ENCODE results near the gene LMNTD2. TPM values are rescaled to one million over a fixed set of nuclear protein-coding genes. Genes with fewer than 3 reads are reported as not detected.
A peak's percentile ranks its signal among the peaks of the same experiment; 100 is the strongest.

LMNTD2 gene
- total RNA-seq, 1 experiment from 2014 or later, result 1.4 TPM

GRCh38 chr11:535210-535518 lies 25.4 kb downstream of the LMNTD2 start:
- Histone ChIP-seq H3K4me3 (ENCODE audit: low read length) (peak overlapping the region; percentile 89), H3K36me3 (ENCODE audit: low read depth, low read length) (no peaks in the 10 kb centered on the region), H3K4me2 (ENCODE audit: low read length) (peak overlapping the region; percentile 92; the same call in 1 of the 2 replicates), H3F3A (ENCODE audit: low read length, unreplicated experiment) (no peaks in the 10 kb centered on the region), H3K27ac (ENCODE audit: low read length) (no peak overlapping the region), H3K79me2 (ENCODE audit: low read length) (peaks cover 16% of the 10 kb centered on the region), H3K4me1 (ENCODE audit: insufficient read depth, low read length) (peaks cover 17% of the 10 kb centered on the region), H4K20me1 (ENCODE audit: low read length) (peaks cover 4% of the 10 kb centered on the region; the same call in 1 of the 2 replicates), H3K9ac (ENCODE audit: low read length) (peak overlapping the region; percentile 80; the same call in 1 of the 2 replicates), H3K9me3 (ENCODE audit: low read length) (no peaks in the 10 kb centered on the region), H3K9me2 (replicated peaks; ENCODE audit: low read length) (no peaks in the 10 kb centered on the region), H3K27me3 (ENCODE audit: low read length) (no peaks in the 10 kb centered on the region), H2AFZ (ENCODE audit: low read length) (no peak overlapping the region)
- intact Hi-C loops (cut with micrococcal nuclease), result no loop called here
- ATAC-seq (peak; percentile 4), DNase-seq (no peak)
- POLR2A ChIA-PET (ENCODE audit: unreplicated experiment), result no interaction called here
- TF ChIP-seq EZH2phosphoT487 (IDR thresholded peaks at IDR 0.05; ENCODE audit: borderline replicate concordance, low read length), result no peak
- no peak for TF ChIP-seq CTCF (conservative IDR thresholded peaks at IDR 0.05; ENCODE audit: low read depth, low read length)
- TF ChIP-seq EZH2 (IDR thresholded peaks at IDR 0.05; ENCODE audit: low read length, unreplicated experiment), result no peak
- CTCF ChIA-PET, result no interaction called here
- no TSS peak for BruUV-seq (replicated peaks)

- H3K9ac ChIP-seq (ENCODE audit: low read length), result peak overlapping the region; percentile 80
- ChIA-PET CTCF (no interaction called here), POLR2A (ENCODE audit: unreplicated experiment) (no interaction called here)
- no peaks in the 10 kb centered on the region for H3K27me3 ChIP-seq (ENCODE audit: low read length)
- intact Hi-C loops (cut with micrococcal nuclease), result no loop called here
- peak overlapping the region; percentile 59 for H2AFZ ChIP-seq (ENCODE audit: low read length)
- DNase-seq (peak; percentile 42), ATAC-seq (peak; percentile 8; the same call in 1 of the 2 replicates)
- no peaks in the 10 kb centered on the region for H3K9me3 ChIP-seq (ENCODE audit: low read length)
- peak overlapping the region; percentile 92 for H3K4me2 ChIP-seq (ENCODE audit: low read length)
- no peaks in the 10 kb centered on the region for H3K36me3 ChIP-seq (ENCODE audit: low read depth, low read length)
- H3K79me2 ChIP-seq (ENCODE audit: low read length), result peaks cover 16% of the 10 kb centered on the region
- H3K27ac ChIP-seq (ENCODE audit: low read length), result no peak overlapping the region
- BruUV-seq (replicated peaks), result no TSS peak
- peaks cover 17% of the 10 kb centered on the region for H3K4me1 ChIP-seq (ENCODE audit: insufficient read depth, low read length)
- peaks cover 4% of the 10 kb centered on the region; the same call in 1 of the 2 replicates for H4K20me1 ChIP-seq (ENCODE audit: low read length)
- peak overlapping the region; percentile 89 for H3K4me3 ChIP-seq (ENCODE audit: low read length)
- no peak for TF ChIP-seq EZH2phosphoT487 (IDR thresholded peaks at IDR 0.05; ENCODE audit: borderline replicate concordance, low read length)
- no peak for TF ChIP-seq EZH2 (IDR thresholded peaks at IDR 0.05; ENCODE audit: low read length, unreplicated experiment)
- TF ChIP-seq CTCF (conservative IDR thresholded peaks at IDR 0.05; ENCODE audit: low read depth, low read length), result no peak
- H3F3A ChIP-seq (ENCODE audit: low read length, unreplicated experiment), result no peaks in the 10 kb centered on the region
- no peaks in the 10 kb centered on the region for H3K9me2 ChIP-seq (replicated peaks; ENCODE audit: low read length)
These were observed 25.9 kb downstream of the LMNTD2 start for GRCh38 chr11:534396-535209.
